Hepatocyte (in vitro differentiated cells): ENCODE data around the gene RARB. TPM values are rescaled to one million over a fixed set of nuclear protein-coding genes. Genes with fewer than 3 reads are reported as not detected.

ENCODE experiments used
- DNase-seq: peaks from one replicate; pipeline ENCODE4 v3.0.0-alpha.2; 2016; ENCODE audit warnings: low spot score
- H2AFZ ChIP-seq: fragments of 200-600 bp; sonication (generic); 2 replicates; pipeline ENCODE4 v1.6.0; 2016; ENCODE audit warnings: antibody characterized with exemption, mild to moderate bottlenecking
- H3K27ac ChIP-seq: fragments of 200-600 bp; sonication (generic); 2 replicates; pipeline ENCODE4 v1.5.1; 2016; ENCODE audit warnings: mild to moderate bottlenecking
- H3K27me3 ChIP-seq: fragments of 200-600 bp; sonication (generic); 2 replicates; pipeline ENCODE4 v1.6.1; 2016
- H3K36me3 ChIP-seq: fragments of 200-600 bp; sonication (generic); replicated peaks from 2 replicates; pipeline ENCODE4 v1.5.1; 2016; ENCODE audit warnings: low read depth; ENCODE audit not compliant: insufficient read depth
- H3K4me1 ChIP-seq: fragments of 200-600 bp; sonication (generic); 2 replicates; pipeline ENCODE4 v1.5.1; 2016; ENCODE audit warnings: mild to moderate bottlenecking, moderate library complexity; ENCODE audit not compliant: insufficient read depth
- H3K4me2 ChIP-seq: fragments of 200-600 bp; sonication (generic); 2 replicates; pipeline ENCODE4 v1.6.0; 2016
- H3K4me3 ChIP-seq: fragments of 200-600 bp; sonication (generic); 2 replicates; pipeline ENCODE4 v1.5.1; 2016; ENCODE audit warnings: mild to moderate bottlenecking
- H3K79me2 ChIP-seq: fragments of 200-600 bp; sonication (generic); 2 replicates; pipeline ENCODE4 v1.6.0; 2017; ENCODE audit warnings: mild to moderate bottlenecking
- H3K9me2 ChIP-seq: fragments of 200-600 bp; sonication (generic); replicated peaks from 2 replicates; pipeline ENCODE4 v1.6.0; 2017; ENCODE audit warnings: mild to moderate bottlenecking; ENCODE audit not compliant: insufficient read depth
- H3K9me3 ChIP-seq: fragments of 200-600 bp; sonication (generic); 2 replicates; pipeline ENCODE4 v1.5.1; 2016; ENCODE audit warnings: low read depth, mild to moderate bottlenecking
- H4K20me1 ChIP-seq: fragments of 200-600 bp; sonication (generic); 2 replicates; pipeline ENCODE4 v1.6.0; 2016; ENCODE audit warnings: mild to moderate bottlenecking; ENCODE audit not compliant: insufficient read depth, poor library complexity, severe bottlenecking
- CTCF ChIP-seq: fragments of 200-600 bp; sonication (generic); IDR thresholded peaks from 2 replicates; pipeline ENCODE4 v1.5.1; 2016; ENCODE audit warnings: antibody characterized with exemption, mild to moderate bottlenecking; ENCODE audit not compliant: poor library complexity
- EZH2 ChIP-seq: fragments of 200-600 bp; sonication (generic); IDR thresholded peaks from 2 replicates; pipeline ENCODE4 v1.6.1; 2016; ENCODE audit warnings: antibody characterized with exemption, mild to moderate bottlenecking, borderline replicate concordance
- EZH2phosphoT487 ChIP-seq: fragments of 200-600 bp; sonication (generic); IDR thresholded peaks from one replicate; pipeline ENCODE4 v1.6.1; 2018; ENCODE audit warnings: antibody characterized with exemption, mild to moderate bottlenecking, low read depth, moderate library complexity; ENCODE audit not compliant: unreplicated experiment, severe bottlenecking
- WGBS: methylation state at CpG from one replicate; pipeline ENCODE4 v1.1.6; 2016; ENCODE audit warnings: low lambda C conversion rate; ENCODE audit errors: missing lambda C conversion rate; 5-methylcytosine and 5-hydroxymethylcytosine counted together
- polyA plus RNA-seq: library from polyadenylated mRNA; unstranded; fragments of >200 nt; fragmentation: Nextera tagmentation; extraction: Ambion mirVana; gene quantifications from 2 replicates; pipeline ENCODE4 v1.2.1, GENCODE V29; 2016
- total RNA-seq: library from RNA; depleted of rRNA; stranded (reverse); fragments of >200 nt; gene quantifications from 2 replicates; pipeline ENCODE4 v1.2.3, GENCODE V29; 2014

The RARB gene
- total and polyA plus RNA-seq, 2 experiments from 2014 or later = 22.2 to 30.7 TPM

GRCh38 chr3:25444273-25444672 is 16.2 kb downstream of the RARB start:
- no peak for TF ChIP-seq CTCF
- Histone ChIP-seq H3K4me1 (peaks cover 17% of the 10 kb centered on the region), H3K4me2 (no peak overlapping the region), H3K9me2 (no peaks in the 10 kb centered on the region), H2AFZ (no peak overlapping the region), H3K9me3 (no peaks in the 10 kb centered on the region), H3K79me2 (peaks cover 96% of the 10 kb centered on the region), H4K20me1 (peaks cover 3% of the 10 kb centered on the region), H3K36me3 (no peaks in the 10 kb centered on the region), H3K27me3 (no peaks in the 10 kb centered on the region), H3K4me3 (no peak overlapping the region), H3K27ac (no peak overlapping the region)
- WGBS = 55% methylated on average over 2 of the region's 2 CpGs
- no peak for DNase-seq

GRCh38 chr3:25445731-25446130 is 17.7 kb downstream of the RARB start:
- no peak for TF ChIP-seq EZH2
- TF ChIP-seq EZH2phosphoT487 = no peak
- TF ChIP-seq CTCF = no peak
- 76% methylated on average over 4 of the region's 4 CpGs for WGBS
- H3K4me3 ChIP-seq = no peak overlapping the region
- H3K79me2 ChIP-seq = peaks cover 95% of the 10 kb centered on the region
- peaks cover 3% of the 10 kb centered on the region for H4K20me1 ChIP-seq
- no peak for DNase-seq
- H3K9me3 ChIP-seq = no peaks in the 10 kb centered on the region
- no peak overlapping the region for H2AFZ ChIP-seq
- no peak overlapping the region for H3K27ac ChIP-seq
- H3K4me1 ChIP-seq = peaks cover 23% of the 10 kb centered on the region
- no peaks in the 10 kb centered on the region for H3K36me3 ChIP-seq
- H3K27me3 ChIP-seq = no peaks in the 10 kb centered on the region
- H3K4me2 ChIP-seq = no peak overlapping the region
- no peaks in the 10 kb centered on the region for H3K9me2 ChIP-seq

- Histone ChIP-seq H3K9me2 (no peaks in the 10 kb centered on the region), H3K9me3 (no peaks in the 10 kb centered on the region), H3K27me3 (no peaks in the 10 kb centered on the region), H3K79me2 (peaks cover 95% of the 10 kb centered on the region), H2AFZ (no peak overlapping the region), H3K4me1 (peaks cover 23% of the 10 kb centered on the region), H3K36me3 (no peaks in the 10 kb centered on the region), H3K4me3 (no peak overlapping the region), H3K27ac (no peak overlapping the region), H3K4me2 (no peak overlapping the region), H4K20me1 (peaks cover 3% of the 10 kb centered on the region)
- DNase-seq = no peak
- TF ChIP-seq EZH2phosphoT487 (no peak), CTCF (no peak), EZH2 (no peak)
- WGBS = 90% methylated on average over 3 of the region's 3 CpGs
Measured at GRCh38 chr3:25447285-25447684, 19.2 kb downstream of the RARB start.

DNA sequence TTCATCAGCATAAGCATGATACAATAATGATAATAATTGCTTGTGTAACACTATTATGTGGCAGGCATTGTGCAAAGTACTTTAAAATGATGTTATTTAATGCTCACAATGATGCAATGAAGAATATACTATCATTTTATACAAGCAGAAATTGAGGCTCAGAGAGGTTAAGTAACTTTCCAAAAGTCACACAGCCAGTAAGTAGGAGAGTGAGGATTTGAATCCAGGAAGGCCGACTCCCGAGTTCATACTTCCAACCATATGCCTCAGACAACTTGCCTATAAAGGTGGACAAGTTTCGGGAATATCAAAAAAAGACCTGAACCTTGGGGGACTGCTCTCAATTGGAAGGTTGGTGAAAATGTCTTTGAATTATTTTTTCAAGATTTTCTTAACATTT is 19.9 kb downstream of the RARB start:
- H3K9me2 ChIP-seq = no peaks in the 10 kb centered on the region
- WGBS = 97% methylated on average over 3 of the region's 3 CpGs
- no peaks in the 10 kb centered on the region for H3K27me3 ChIP-seq
- no peak overlapping the region for H3K4me3 ChIP-seq
- no peak overlapping the region for H3K27ac ChIP-seq
- H3K36me3 ChIP-seq = no peaks in the 10 kb centered on the region
- peaks cover 94% of the 10 kb centered on the region for H3K79me2 ChIP-seq
- no peak for DNase-seq
- H2AFZ ChIP-seq = no peak overlapping the region
- H3K4me1 ChIP-seq = peaks cover 20% of the 10 kb centered on the region
- no peak for TF ChIP-seq EZH2
- no peak for TF ChIP-seq EZH2phosphoT487
- no peak for TF ChIP-seq CTCF
- H4K20me1 ChIP-seq = no peaks in the 10 kb centered on the region
- no peak overlapping the region for H3K4me2 ChIP-seq
- H3K9me3 ChIP-seq = no peaks in the 10 kb centered on the region
